Measurements from ENCODE around the gene EXOC3L1. TPM values are rescaled to one million over a fixed set of nuclear protein-coding genes. Genes with fewer than 3 reads are reported as not detected.

The EXOC3L1 gene
- total RNA-seq, 2 experiments from 2014 or later, result not detected

DNA sequence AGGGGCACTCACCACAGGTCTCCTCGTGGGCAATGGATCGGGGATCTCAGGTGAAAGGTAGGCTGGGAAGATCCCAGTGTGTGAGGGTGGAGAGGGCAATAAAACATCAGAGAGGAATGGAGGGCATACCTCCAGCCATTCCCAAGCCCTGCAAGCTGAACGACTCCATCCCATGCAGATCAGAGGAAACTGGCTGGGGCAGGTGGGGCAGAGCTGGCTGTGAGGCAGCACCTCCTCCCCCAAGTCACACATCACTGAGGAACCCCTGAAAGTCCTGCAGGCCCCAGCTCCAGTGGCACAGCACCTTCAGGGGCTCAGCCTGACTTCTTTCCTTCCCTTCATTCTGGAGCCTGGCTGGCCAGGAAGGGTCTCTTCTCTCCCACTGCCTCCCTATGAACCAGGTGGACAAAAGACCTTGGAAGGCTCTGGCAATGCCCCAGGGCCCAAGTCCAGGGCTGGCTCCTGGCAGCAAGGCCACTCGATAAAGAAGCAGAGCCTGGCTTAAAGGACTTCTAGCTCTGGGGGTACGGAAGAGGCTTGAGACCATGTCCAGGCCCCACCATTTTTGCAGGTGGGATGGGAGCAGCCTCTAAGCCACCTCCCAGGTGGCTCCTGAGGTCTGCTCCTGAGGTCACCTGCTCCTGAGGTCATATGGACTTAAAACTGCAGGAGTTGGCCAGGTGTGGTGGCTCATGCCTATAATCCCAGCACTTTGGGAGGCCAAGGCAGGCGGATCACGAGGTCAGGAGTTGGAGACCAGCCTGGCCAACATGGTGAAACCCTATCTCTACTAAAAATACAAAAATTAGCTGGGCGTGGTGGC is 23.5 kb upstream of the EXOC3L1 start:
- CTCF ChIA-PET (ENCODE audit: unreplicated experiment), result no interaction called here
- no peaks in the 10 kb centered on the region for H3K9me3 ChIP-seq (ENCODE audit: low read length)
- no peaks in the 10 kb centered on the region for H4K20me1 ChIP-seq (ENCODE audit: insufficient read depth, low read length)
- no peaks in the 10 kb centered on the region for H3K4me1 ChIP-seq (ENCODE audit: insufficient read depth, low read length, poor library complexity, severe bottlenecking)
- BruUV-seq (replicated peaks), result no TSS peak
- H3K79me2 ChIP-seq (ENCODE audit: insufficient read depth, low read depth, low read length), result no peaks in the 10 kb centered on the region
- intact Hi-C loops (cut with micrococcal nuclease; ENCODE audit: unreplicated experiment), result no loop called here
- no peak overlapping the region for H3K4me3 ChIP-seq (ENCODE audit: low read depth, low read length, poor library complexity, severe bottlenecking)
- POLR2A ChIA-PET, result no interaction called here
- H3K36me3 ChIP-seq (ENCODE audit: insufficient read depth, low read length), result no peaks in the 10 kb centered on the region
- H2AFZ ChIP-seq (ENCODE audit: low read length), result no peak overlapping the region
- no peaks in the 10 kb centered on the region for H3K9me2 ChIP-seq (ENCODE audit: insufficient read depth, low read length)
- H3K27ac ChIP-seq (ENCODE audit: low read depth, low read length, poor library complexity, severe bottlenecking), result no peak overlapping the region
- no peak for DNase-seq (ENCODE audit: low spot score)
- no peak overlapping the region for H3K4me2 ChIP-seq (ENCODE audit: low read length)
- TF ChIP-seq EZH2phosphoT487 (IDR thresholded peaks at IDR 0.05; ENCODE audit: borderline replicate concordance, low read depth, low read length), result no peak
- TF ChIP-seq, protein P1, sequence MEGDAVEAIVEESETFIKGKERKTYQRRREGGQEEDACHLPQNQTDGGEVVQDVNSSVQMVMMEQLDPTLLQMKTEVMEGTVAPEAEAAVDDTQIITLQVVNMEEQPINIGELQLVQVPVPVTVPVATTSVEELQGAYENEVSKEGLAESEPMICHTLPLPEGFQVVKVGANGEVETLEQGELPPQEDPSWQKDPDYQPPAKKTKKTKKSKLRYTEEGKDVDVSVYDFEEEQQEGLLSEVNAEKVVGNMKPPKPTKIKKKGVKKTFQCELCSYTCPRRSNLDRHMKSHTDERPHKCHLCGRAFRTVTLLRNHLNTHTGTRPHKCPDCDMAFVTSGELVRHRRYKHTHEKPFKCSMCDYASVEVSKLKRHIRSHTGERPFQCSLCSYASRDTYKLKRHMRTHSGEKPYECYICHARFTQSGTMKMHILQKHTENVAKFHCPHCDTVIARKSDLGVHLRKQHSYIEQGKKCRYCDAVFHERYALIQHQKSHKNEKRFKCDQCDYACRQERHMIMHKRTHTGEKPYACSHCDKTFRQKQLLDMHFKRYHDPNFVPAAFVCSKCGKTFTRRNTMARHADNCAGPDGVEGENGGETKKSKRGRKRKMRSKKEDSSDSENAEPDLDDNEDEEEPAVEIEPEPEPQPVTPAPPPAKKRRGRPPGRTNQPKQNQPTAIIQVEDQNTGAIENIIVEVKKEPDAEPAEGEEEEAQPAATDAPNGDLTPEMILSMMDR (conservative IDR thresholded peaks at IDR 0.05; ENCODE audit: low read length), result no peak

DNA sequence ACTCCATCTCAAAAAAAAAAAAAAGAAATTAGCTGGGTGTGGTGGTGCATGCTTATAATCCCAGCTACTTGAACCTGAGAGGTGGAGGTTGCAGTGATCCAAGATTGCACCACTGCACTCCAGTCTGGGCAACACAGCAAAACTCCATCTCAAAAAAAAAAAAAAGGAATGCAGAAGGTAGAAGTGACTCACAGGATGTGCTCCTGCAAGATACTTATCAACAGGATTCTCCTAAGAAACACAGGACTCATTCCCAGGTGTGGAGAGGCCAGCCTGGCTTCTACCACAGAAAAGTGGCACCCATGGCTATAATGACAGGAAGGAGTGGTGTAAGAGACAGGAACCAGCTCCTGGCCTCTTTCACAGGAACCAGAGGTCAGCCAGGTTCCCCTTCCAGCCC is 22.8 kb upstream of the EXOC3L1 start:
- Histone ChIP-seq H3K4me2 (ENCODE audit: low read length) (no peak overlapping the region), H3K9me2 (ENCODE audit: insufficient read depth, low read length) (no peaks in the 10 kb centered on the region), H3K4me3 (ENCODE audit: low read depth, low read length, poor library complexity, severe bottlenecking) (no peak overlapping the region), H3K9me3 (ENCODE audit: low read length) (no peaks in the 10 kb centered on the region), H3K27ac (ENCODE audit: low read depth, low read length, poor library complexity, severe bottlenecking) (no peak overlapping the region), H3K79me2 (ENCODE audit: insufficient read depth, low read depth, low read length) (no peaks in the 10 kb centered on the region), H3K4me1 (ENCODE audit: insufficient read depth, low read length, poor library complexity, severe bottlenecking) (no peaks in the 10 kb centered on the region), H3K36me3 (ENCODE audit: insufficient read depth, low read length) (no peaks in the 10 kb centered on the region), H4K20me1 (ENCODE audit: insufficient read depth, low read length) (no peaks in the 10 kb centered on the region), H2AFZ (ENCODE audit: low read length) (no peak overlapping the region)
- BruUV-seq (replicated peaks), result no TSS peak
- no peak for DNase-seq (ENCODE audit: low spot score)
- no peak for TF ChIP-seq EZH2phosphoT487 (IDR thresholded peaks at IDR 0.05; ENCODE audit: borderline replicate concordance, low read depth, low read length)
- TF ChIP-seq, protein P1 (conservative IDR thresholded peaks at IDR 0.05; ENCODE audit: low read length), result no peak
- ChIA-PET POLR2A (interaction anchor here (1.6 kb wide), 1 partner anchor 32 kb away, joined by 6 read pairs; no protein-coding TSS in a partner anchor), CTCF (ENCODE audit: unreplicated experiment) (no interaction called here)
- intact Hi-C loops (cut with micrococcal nuclease; ENCODE audit: unreplicated experiment), result no loop called here

DNA sequence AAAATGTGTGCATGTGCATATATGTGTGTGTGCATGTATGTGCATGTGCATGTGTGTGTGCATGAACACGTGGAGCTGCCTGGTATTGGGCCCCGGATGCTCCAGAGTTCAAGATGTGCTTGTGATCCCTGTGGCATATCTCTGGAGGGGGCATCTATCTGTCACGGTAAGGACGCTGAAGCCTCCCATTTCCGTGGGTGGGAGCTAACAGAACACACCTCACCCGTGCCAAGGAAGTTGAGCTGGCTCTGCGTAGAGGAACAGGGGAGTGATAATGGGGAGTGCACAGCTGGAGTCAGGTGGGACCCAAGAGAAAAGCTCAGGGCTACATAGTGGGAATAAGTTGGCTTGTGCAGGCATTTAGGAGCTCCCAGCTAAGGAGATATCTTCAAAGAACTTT is 21.7 kb upstream of the EXOC3L1 start:
- Histone ChIP-seq H2AFZ (ENCODE audit: low read length) (no peak overlapping the region), H3K27ac (ENCODE audit: low read depth, low read length, poor library complexity, severe bottlenecking) (no peak overlapping the region), H3K9me3 (ENCODE audit: low read length) (no peaks in the 10 kb centered on the region), H3K36me3 (ENCODE audit: insufficient read depth, low read length) (no peaks in the 10 kb centered on the region), H3K4me2 (ENCODE audit: low read length) (no peak overlapping the region), H4K20me1 (ENCODE audit: insufficient read depth, low read length) (no peaks in the 10 kb centered on the region), H3K4me1 (ENCODE audit: insufficient read depth, low read length, poor library complexity, severe bottlenecking) (no peaks in the 10 kb centered on the region), H3K79me2 (ENCODE audit: insufficient read depth, low read depth, low read length) (no peaks in the 10 kb centered on the region), H3K4me3 (ENCODE audit: low read depth, low read length, poor library complexity, severe bottlenecking) (no peak overlapping the region), H3K9me2 (ENCODE audit: insufficient read depth, low read length) (no peaks in the 10 kb centered on the region)
- intact Hi-C loops (cut with micrococcal nuclease; ENCODE audit: unreplicated experiment), result no loop called here
- POLR2A ChIA-PET, result interaction anchor here (0.6 to 1.6 kb wide), 2 partner anchors 10 to 33 kb away, joined by 3 to 6 read pairs; no protein-coding TSS in a partner anchor
- BruUV-seq (replicated peaks), result no TSS peak
- DNase-seq (ENCODE audit: low spot score), result no peak
- CTCF ChIA-PET (ENCODE audit: unreplicated experiment), result no interaction called here
- no peak for TF ChIP-seq EZH2phosphoT487 (IDR thresholded peaks at IDR 0.05; ENCODE audit: borderline replicate concordance, low read depth, low read length)
- TF ChIP-seq, protein P1 (conservative IDR thresholded peaks at IDR 0.05; ENCODE audit: low read length), result no peak

Measured in OCI-LY7 (cell line).